Kasumi-1 (cell line): ENCODE results near the gene OTUB1.

Source experiments
- DNase-seq, 2 experiments: peaks; one replicate each; lab custom pipeline; 2025; lab: John Stamatoyannopoulos, UW

OTUB1 gene

DNA sequence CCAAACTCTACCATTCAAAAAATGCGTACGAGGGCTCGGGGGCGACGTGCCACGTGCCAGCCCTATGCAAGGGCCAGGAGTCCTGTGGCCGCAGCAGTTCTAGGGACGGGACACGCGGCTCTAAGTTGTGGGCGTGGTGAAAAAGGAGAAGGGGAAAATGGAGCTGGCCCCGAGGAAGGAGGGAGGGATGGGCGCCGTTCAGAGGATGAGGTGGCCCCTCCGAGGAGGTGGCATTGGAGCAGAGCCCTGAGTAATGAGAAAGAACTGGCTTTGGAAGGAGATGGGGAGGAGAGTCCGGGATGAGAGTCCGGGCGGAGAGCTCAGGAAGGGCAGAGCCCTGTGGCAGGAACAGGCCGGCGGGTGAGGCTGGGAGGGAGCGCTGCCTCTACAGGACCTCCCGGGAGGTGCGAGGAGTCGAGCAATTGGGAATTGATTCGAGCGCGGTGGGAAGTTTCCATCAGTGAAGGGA lies 21.0 kb downstream of the OTUB1 start:
- DNase-seq = no peak

DNA sequence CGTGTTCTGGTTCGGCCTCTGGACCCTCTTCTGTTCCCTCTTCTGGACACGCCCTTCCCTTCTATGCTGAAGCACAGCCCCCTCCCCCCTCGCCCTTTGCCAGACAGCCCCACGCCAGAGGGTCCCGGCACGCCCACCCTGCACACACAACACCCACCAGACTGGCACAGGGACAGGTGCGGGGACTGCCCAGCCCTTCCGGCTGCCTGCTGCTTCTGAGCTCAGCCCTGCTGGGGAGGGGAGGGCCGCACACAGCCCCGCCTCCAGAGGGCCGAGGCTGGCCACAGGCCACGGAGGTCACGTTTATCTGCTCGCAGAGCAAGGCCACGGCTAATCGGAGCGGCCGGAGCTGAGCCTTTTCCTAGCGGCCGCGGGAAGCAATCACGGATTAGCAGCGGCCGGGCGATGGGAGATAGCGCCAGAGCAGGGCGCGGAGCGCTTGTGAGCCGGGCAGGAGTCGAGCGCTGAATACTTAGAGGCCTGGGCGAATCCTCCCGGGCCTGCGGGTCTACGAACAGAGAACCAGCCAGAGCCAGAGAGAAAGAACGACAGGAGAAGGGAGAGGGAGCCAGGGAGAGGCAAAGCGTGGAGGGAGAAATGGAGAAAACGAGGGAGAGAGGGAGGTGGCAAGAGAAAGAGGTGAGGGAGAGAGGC lies 21.5 kb downstream of the OTUB1 start:
- DNase-seq = no peak

DNA sequence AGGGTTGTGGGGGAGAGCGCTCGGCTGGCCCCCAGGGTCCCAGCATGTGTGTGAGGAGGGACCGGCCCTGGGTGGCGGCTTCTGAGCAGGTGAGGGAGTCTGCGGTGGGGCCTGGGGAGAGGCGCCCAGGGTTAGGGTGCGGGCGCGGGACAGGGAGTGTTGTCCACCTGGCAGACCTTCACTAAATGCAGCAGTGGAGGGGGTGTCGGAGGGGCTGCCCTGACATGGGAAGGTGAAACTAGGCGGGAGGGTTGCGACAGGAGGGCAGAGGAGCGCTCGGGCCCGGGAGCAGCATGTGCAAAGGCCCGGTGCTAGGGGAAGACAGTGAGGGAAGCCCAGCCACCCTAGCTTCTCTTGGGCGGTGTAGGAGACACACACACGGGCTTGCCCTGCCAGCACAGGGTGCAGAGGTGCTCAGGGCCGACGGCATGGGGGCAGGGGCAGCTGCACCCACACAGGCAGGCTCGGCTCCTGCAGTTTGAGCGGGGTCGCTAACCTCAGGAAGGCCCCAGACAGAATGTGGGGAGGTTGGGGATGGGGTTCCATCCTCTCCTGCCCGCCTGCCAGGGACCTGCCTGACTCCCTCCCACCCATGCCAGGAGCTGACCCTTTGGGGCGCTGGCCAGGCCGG lies 22.2 kb downstream of the OTUB1 start:
- DNase-seq = no peak

DNA sequence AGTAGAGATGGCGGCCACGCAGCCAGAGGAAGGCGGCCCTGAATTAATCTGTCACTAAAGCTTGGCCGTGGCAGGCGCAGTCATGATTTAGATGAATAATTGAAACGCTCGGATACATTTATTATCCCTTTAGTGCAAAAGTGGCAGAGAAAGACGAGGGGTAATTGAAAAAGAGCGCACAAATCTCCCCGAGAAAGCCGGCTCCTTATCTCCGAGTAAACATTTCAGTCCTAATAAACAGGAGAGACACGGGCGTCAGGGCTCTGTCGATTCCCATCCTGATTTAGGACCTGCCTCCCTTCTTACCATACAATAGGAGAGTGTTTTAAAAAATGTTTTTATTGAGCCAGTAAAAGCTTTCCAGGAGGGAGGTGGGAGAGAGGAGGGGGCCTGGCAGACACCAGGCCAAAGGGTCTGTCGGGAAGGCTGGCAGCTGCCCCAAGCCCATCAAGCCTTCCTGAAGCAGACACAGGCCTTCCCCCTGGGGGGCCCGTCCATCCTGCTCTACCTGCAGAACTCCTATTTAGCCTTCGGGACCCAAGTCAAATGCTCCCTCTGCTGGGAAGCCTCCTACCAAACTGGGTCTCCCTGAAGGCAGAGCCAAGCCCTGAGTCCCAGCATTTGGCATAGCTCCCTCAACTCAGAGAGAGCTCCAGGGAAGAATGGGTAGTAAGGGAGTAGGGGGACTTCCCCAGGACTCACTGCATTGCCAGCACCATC lies 22.8 kb downstream of the OTUB1 start:
- no peak for DNase-seq

DNA sequence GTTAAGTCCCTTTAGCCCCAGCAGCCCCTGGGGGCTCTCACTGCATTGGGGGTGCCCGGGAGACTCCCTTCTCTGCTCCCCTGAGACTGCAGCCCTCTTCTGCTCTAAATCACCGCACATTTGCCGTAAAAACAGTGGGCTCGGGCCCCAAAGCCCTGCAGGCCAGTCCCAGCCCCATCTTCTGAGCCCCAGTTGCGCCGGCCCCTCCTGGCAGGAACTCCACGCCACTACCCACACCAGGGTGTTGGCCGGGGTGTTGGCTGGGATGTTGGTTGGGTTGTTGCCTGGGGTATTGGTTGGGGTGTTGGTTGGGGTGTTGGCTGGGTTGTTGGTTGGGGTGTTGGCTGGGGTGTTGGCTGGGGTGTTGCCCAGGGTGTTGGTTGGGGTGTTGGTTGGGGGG lies 23.5 kb downstream of the OTUB1 start:
- no peak for DNase-seq

DNA sequence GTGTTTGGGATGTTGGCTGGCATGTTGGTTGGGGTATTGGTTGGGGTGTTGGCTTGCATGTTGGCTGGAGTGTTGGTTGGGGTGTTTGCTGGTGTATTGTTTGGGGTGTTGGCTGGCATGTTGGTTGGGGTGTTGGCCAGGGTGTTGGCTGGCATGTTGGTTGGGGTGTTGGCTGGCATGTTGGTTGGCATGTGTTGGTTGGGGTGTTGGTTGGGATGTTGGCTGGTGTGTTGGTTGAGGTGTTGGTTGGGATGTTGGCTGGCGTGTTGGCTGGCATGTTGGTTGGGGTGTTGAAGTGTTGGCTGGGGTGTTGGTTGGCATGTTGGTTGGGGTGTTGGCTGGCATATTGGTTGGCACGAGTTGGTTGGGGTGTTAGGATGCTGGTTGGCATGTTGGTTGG lies 24.5 kb downstream of the OTUB1 start:
- no peak for DNase-seq

DNA sequence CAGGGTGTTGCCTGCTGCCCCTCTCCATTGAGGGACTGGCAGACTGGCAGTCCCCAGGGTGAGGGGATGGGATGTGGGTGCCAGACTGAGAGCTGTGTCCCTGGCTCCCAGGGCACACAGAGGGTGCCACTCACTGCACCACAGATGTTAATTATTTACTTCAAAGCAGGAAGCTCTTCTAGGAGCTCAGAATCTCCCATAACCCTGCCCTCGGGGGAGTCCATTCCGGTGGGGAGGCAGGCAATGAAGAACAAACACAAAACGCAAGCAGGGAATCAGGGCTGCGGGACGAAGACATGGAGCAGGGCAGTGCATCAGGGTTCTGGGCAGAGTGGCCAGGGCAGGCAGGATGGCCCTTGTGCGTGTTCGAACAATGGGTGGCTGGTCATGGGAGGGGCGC lies 25.1 kb downstream of the OTUB1 start:
- no peak for DNase-seq

DNA sequence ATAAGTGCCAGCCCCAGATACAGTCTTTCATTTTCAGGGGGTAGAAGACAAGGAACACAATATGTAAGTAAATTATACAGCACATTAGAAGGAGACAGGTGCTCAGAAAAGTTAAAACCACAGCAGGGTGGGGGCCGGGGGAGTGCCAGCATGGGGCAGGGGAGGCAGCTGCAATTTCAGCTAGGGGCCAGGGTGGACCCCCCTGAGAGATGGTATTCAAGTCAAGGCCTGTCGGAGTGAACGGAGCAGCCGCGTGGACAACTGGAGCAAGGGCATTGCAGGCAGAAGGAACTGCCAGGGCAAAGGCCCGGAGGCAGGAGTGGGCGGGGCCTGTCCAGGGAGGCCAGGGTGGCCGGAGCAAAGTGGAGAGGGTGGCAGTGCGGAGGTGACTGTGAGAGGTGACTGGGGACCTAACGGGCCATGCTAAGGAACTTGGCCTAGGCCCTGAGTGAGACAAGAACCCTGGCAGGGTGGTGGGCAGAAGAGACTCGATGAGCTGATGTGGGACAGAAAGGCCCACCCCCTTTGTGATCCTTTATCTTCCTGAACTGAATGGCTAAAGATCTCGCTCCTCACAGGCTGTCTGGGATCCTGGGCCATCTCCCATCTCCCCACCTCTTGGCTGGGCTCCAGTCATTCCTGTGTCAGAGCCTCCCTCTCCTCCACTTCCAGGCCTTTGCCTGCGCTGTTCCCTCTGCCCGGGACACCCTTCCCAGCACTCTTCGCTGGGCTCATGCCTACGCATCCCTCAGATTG lies 27.1 kb downstream of the OTUB1 start:
- no peak for DNase-seq

DNA sequence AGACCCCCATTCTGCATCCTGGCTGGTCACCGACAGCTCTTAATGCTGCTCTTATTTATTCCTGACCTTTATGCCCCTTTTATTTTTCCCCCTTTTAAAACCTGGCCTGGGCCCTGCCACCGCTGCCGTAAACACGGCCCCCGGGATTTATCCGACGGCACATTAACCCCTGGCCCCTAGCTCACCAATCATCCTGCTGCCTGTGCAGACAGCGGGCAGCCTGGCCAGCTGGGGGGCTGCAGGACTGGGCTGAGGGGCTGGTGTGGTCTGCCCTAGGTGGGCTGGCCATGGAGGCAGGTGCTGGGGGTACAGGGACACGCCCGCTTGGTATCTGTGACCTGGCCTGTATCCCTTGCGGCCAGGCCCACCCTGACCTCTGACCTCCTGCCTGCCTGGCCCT lies 28.1 kb downstream of the OTUB1 start:
- DNase-seq = no peak

DNA sequence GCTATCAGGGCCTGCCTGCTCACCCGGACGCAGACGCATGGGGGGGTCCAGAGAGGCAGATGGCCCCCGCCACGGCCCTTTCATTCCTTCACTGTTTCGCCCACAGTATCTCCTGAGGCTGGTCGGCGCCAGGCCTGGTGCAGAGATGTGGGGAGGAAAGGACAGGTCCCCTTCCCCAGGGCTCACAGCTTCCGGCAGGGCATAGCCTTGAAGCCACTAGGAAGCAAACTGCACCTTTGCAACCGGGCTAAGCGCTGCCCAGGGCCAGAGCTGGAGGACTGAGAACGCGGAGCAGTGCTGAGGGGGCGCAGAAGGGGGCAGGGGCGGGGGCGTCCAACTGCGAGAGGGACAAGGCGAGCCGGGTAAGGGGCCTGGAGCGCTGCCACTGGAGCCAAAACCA lies 29.3 kb downstream of the OTUB1 start:
- no peak for DNase-seq

DNA sequence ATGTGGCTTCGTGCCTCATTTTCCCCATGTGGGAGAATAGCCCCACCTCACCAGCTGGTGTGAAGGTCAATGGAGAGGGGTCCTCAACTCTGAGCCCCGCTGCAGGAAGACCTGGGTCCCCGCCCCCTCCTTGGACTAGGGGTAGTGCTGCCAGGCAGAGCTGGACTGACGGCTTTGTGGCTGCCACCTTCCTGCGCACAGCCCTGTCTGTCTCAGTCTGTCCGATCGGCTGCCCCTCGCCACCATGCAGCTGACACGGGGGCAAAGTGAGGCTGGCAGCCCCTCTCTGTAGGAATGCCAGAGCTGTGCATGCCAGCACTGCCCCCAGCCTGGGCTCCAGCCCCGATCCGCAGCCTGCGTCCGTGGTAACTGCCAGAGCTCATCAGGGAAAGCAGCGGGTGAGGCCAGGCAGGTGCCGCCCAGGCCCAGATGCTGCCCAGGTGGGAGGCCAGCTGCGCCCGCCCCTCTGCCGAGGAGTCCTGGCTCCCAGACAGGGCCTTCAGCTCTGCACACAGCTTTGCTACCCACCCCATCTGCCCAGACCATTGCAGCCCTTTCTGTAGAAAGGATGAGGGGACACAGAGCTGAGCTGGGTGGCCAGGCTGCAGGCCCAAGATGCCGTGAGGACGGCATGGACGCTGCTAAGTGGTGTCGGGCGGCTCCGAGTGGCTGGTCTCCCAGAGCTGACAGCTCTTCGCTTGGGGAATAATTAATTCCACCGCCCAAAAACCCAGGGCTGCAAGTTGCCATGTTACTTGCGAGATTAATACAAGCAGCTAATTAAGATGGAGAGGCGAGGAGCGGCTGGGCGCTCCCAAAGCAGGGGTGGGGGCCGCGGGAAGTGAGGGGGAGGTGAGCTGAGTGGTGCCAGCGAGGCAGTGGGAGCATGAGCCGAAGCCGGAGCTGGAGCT lies 30.0 kb downstream of the OTUB1 start:
- no peak for DNase-seq

DNA sequence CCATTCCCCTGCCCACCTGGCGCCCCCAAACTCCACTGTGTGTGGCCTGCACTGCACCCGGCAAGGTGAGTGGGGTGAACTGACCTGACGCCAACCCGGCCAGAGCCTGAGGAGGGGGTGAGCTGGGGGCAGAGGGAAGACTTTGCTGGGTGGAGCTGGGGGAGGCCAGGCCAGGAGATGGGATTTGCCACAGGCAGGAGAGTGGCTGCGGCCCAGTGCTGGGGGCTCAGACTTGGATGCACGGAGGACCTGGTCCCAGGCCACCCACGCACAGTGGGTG lies 31.6 kb downstream of the OTUB1 start:
- DNase-seq = no peak

DNA sequence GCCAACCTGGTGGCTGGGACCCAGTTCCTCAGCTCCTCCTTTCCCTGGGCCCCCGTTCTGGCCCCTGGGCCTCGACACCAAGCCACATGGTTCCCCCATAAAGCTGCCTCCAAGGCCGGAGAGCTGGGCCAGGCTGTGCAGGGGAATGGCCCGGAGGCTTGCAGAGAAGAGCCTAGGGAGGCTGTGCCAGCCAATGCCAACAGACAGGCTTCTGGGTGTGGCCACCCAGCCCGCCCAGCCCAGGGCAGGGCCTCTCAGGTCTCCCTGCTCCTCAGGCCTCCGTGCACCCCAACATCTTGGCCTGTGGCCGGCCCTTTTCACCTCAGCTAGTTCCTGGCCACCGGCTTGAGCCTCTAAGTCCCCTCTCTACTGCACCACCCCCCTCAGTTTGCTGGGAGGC lies 32.1 kb downstream of the OTUB1 start:
- DNase-seq = no peak

DNA sequence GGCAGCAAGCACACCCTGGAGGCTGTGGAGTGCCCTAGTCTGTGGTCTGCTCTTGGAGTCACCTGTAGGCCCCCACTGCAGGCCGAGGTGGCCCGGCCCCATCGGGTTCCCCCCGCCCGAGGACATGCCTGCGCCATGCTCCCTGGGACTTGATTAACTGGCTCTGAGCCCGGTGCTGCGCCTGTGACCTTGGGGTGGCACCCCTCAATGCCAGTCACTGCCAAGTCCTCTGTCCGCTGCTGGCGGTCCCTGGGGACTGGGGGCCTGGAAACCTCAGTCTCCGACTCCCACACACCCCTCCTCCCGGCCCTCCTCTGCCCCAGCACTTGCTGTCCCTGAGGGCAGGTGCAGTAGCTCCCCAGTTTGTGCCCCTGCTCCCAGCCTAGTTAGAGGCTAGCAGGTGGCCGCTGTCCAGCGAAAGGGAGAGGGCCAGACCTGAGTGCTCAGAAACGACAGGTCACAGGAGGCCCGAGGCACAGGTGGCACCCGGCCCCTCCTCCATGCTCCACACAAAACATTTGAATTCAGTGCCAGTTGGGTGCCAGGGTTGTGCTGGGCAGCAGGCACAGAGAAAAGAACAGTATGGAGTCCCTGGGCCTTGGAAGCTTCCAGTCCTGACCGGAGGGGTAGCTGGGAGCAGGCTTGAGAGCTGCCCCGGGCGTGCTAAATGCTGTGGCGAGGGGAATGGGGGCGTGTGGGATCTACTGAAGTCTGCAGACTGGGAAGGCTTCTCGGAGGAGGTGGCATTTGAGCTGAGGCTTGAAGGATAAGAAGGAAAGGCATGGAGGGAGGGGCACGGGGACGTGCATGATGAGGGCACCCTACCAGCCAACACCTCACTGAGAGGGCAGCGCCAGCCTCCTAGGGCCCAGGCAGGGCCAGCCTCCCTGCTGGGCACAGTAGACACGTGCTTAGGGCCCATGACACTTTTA lies 33.1 kb downstream of the OTUB1 start:
- DNase-seq = no peak

DNA sequence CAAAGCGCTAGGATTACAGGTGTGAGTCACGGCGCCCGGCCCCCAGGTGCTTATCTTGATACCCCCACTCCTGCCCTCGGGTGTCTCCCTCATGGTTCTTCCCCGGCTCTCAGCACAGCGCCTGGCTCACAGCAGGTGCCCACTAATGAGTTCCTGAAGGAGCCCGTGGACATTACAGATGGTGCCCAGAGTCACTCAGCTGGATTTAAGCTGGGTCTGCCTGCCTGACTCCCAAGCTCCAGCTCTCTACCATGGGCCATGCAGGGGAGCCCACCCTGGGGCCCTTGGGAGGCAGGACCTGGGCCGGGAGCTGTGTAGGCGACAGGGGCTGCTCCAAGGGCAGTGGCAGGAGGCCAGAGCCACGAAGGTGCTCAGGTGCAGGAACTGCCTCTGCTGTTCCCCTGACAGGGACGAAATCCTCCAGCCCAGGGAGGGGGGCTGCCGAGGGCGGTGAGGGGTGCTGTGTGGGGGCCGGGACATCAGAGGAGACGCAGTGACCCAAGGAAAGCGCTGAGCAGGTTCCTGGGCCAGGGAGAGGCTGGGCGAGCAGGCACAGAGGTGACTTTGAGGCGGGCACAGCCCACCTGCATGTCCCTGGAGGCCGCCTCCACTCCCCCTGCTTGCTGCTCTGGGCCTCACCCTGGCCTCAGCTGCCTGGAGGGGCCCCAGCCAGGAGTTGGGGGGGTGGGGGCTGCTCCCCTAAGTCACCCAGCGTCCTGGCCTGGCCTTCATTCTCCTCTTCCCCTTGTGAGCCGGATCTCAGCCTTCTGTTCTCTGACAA lies 34.9 kb downstream of the OTUB1 start:
- DNase-seq = no peak

DNA sequence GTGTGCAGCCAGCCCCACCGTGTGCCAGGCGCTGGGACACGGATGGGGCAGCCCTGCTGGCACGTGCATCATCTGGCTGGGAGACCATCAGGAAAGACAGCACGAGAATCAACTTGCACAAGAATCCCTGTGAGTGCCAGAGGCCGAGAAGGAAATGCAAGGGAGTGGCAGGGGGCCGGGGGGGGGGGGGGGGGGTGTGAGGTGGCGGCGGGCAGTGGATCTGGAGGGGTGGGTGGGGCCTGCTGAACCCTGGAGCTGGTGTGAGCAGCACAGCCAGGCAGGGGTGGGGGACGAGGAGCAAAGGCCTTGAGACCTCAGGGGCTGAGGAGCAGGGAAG lies 35.5 kb downstream of the OTUB1 start:
- DNase-seq = no peak

DNA sequence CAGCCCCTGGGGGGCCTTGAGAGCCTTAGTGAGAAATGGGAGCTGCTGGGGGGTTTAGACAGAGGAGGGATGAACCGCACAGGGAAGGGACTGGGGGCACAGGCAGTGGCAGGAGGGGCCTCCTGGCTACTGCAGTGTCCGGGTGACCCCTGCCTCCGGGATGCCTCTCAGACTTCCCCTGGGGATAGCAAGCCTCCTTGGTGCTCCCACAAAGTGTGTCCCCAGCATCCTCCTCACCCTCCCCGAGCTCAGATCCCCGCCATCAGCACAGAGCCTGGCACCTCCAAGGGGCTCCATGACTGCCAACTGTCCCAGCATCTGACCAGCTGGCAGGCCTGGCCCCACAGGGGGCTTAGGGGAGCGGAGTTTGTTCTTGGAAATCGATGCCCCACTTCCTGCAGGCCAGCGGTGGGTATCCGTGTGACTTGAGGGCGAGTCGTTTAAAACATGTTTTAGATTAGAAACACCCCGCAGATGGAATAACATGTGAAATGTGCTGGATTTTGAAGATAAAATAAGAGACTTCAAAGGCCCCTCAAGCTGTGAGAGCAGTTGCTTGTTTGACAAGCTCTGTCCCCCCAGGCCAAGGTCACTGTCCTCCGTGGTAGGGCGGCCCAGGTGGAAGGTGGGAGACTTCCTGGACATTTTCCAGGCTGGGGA lies 36.0 kb downstream of the OTUB1 start:
- DNase-seq = no peak

DNA sequence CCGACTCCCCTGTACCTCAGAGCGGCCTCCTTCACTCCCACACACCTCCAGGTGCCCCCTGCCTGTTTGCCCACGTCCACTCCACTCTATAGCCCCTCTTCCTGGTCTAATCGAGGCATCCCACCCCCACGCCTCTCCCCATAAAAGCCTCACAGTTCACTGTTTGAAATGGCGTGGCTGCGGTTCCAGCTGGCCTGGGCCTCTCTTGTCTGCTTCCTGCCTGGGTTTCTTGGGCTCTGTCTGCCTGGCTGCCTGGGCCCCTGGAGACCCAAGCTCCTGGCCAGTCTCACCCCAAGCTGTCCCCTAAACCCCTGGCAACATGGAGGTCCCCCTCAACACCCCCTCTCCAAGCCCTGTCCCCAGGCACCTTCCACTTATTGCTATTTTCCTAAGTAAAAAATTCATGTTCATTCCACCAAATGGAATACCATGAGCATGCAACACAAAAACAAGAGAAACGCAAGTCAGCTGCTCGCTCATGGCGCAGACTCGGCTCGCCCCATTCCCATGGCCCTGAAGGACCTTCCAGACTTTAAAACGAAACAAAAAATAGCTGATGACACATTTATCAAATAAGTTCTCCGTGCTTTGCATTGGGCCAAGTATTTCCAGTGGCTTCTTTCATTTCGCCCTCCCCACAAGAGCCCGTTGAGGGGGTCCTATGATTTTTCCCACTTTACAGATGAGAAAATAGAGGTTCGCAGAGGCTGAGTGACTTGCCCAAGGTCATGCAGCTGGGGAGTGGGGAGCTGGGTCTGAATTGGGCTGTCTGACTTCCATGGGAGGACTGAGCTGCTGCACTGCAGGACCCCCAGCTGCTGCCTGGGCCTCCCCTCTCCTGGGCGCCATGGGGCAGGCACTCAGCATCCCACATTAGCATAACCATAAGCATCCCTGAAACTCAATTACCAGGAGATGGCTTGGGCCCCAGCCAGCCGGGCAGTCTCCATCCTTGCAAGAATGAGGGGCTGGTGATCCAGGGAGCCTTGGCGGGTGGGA lies 37.8 kb downstream of the OTUB1 start:
- no peak for DNase-seq
